ENCODE results near the gene DPT. TPM values are rescaled to one million over a fixed set of nuclear protein-coding genes. Genes with fewer than 3 reads are reported as not detected.

The DPT gene
- total RNA-seq, 2 experiments from 2014 or later, result not detected

GRCh38 chr1:168664069-168664834, 64.8 kb downstream of the DPT start:
- no peak overlapping the region for H3K4me3 ChIP-seq (ENCODE audit: low read length)
- H3K36me3 Mint-ChIP-seq (ENCODE audit: low read depth), result no peaks in the 10 kb centered on the region
- POLR2A ChIA-PET, result no interaction called here
- CTCF ChIA-PET, result interaction anchor here (0.7 kb wide), 1 partner anchor 24 kb away, joined by 3 read pairs; no protein-coding TSS in a partner anchor
- no peaks in the 10 kb centered on the region for H3K27me3 ChIP-seq (ENCODE audit: control insufficient read depth in 1 of 2, insufficient read depth in 2 of 2, low read length in 2 of 2)
- H3K27ac Mint-ChIP-seq, result no peak overlapping the region
- no peak overlapping the region for H3K27ac ChIP-seq (ENCODE audit: low read depth in 1 of 2, low read length in 2 of 2)
- intact Hi-C loops (cut with DNase I, micrococcal nuclease), result no loop called here
- no peaks in the 10 kb centered on the region for H3K4me1 Mint-ChIP-seq (ENCODE audit: low read depth)
- no peaks in the 10 kb centered on the region for H3K9me3 Mint-ChIP-seq
- DNase-seq, result no peak
- no peak for ATAC-seq (ENCODE audit: poor library complexity)
- H3K9me3 ChIP-seq (ENCODE audit: control insufficient read depth in 1 of 2, insufficient read depth in 1 of 2, low read length in 2 of 2), result no peaks in the 10 kb centered on the region
- TF ChIP-seq CTCF (IDR thresholded peaks at IDR 0.05), result no peak
- H3K4me3 Mint-ChIP-seq, result no peak overlapping the region
- no peaks in the 10 kb centered on the region for H3K36me3 ChIP-seq (ENCODE audit: insufficient read depth, low read length)
- peaks cover 11% of the 10 kb centered on the region for H3K27me3 Mint-ChIP-seq
- no peaks in the 10 kb centered on the region for H3K4me1 ChIP-seq (ENCODE audit: insufficient read depth, low read length)

DNA sequence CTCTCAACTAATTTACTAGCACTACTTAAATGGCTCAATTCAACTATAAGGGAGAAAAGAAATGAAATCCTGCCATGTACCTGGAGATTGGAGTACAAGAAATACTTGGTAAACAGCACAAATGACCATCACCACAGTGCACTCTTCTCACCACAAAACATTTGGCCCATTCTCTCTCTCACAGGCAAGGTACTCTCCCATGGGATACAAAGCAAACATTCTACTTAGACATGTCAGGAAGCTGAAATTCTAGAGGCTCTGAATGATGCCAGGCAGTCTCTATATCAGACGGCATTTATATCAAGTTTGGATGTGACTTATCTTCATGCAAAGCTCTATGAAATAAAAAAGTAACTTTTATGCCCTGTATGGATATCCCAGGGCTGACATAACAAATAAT, 72.5 kb downstream of the DPT start:
- Mint-ChIP-seq H3K9me3 (no peaks in the 10 kb centered on the region), H3K4me3 (no peak overlapping the region), H3K27ac (no peak overlapping the region), H3K27me3 (peaks cover 8% of the 10 kb centered on the region), H3K4me1 (ENCODE audit: low read depth) (no peaks in the 10 kb centered on the region), H3K36me3 (ENCODE audit: low read depth) (no peaks in the 10 kb centered on the region)
- Histone ChIP-seq H3K36me3 (ENCODE audit: insufficient read depth, low read length) (no peaks in the 10 kb centered on the region), H3K4me3 (ENCODE audit: low read length) (no peak overlapping the region), H3K4me1 (ENCODE audit: insufficient read depth, low read length) (no peaks in the 10 kb centered on the region), H3K9me3 (ENCODE audit: control insufficient read depth in 1 of 2, insufficient read depth in 1 of 2, low read length in 2 of 2) (no peaks in the 10 kb centered on the region), H3K27ac (ENCODE audit: low read depth in 1 of 2, low read length in 2 of 2) (no peak overlapping the region), H3K27me3 (ENCODE audit: control insufficient read depth in 1 of 2, insufficient read depth in 2 of 2, low read length in 2 of 2) (no peaks in the 10 kb centered on the region)
- POLR2A ChIA-PET, result no interaction called here
- intact Hi-C loops (cut with DNase I, micrococcal nuclease), result loop anchor here in 1 of 2 experiments (10.0 kb wide), 1 partner anchor 62 kb away; no protein-coding TSS in a partner anchor
- DNase-seq (no peak), ATAC-seq (ENCODE audit: poor library complexity) (no peak)
- CTCF ChIA-PET, result no interaction called here
- TF ChIP-seq CTCF (IDR thresholded peaks at IDR 0.05), result no peak

GRCh38 chr1:168654198-168654915, 74.6 kb downstream of the DPT start:
- Histone ChIP-seq H3K27ac (ENCODE audit: low read depth in 1 of 2, low read length in 2 of 2) (no peak overlapping the region), H3K4me3 (ENCODE audit: low read length) (no peak overlapping the region), H3K9me3 (ENCODE audit: control insufficient read depth in 1 of 2, insufficient read depth in 1 of 2, low read length in 2 of 2) (no peaks in the 10 kb centered on the region), H3K36me3 (ENCODE audit: insufficient read depth, low read length) (no peaks in the 10 kb centered on the region), H3K4me1 (ENCODE audit: insufficient read depth, low read length) (no peaks in the 10 kb centered on the region), H3K27me3 (ENCODE audit: control insufficient read depth in 1 of 2, insufficient read depth in 2 of 2, low read length in 2 of 2) (no peaks in the 10 kb centered on the region)
- Mint-ChIP-seq H3K36me3 (ENCODE audit: low read depth) (no peaks in the 10 kb centered on the region), H3K27ac (no peak overlapping the region), H3K27me3 (peaks cover 8% of the 10 kb centered on the region), H3K4me3 (no peak overlapping the region), H3K9me3 (no peaks in the 10 kb centered on the region), H3K4me1 (ENCODE audit: low read depth) (no peaks in the 10 kb centered on the region)
- ChIA-PET POLR2A (no interaction called here), CTCF (no interaction called here)
- no peak for DNase-seq
- ATAC-seq (ENCODE audit: poor library complexity), result no peak
- no peak for TF ChIP-seq CTCF (IDR thresholded peaks at IDR 0.05)
- intact Hi-C loops (cut with DNase I, micrococcal nuclease), result loop anchor here in 1 of 2 experiments (10.0 kb wide), 1 partner anchor 60 kb away; no protein-coding TSS in a partner anchor
